ENCODE results near the gene LRRC72.

- no peak for TF ChIP-seq CTCF (IDR thresholded peaks at IDR 0.05)
- TF ChIP-seq POLR2A (IDR thresholded peaks at IDR 0.05) = no peak
Observed at GRCh38 chr7:16587790-16588189, 61.2 kb downstream of the LRRC72 start.

Measured in prostate gland (tissue), 2 donors.